HG03575 (cell line): ENCODE results near the gene PPARGC1A.

Experiments
- ATAC-seq: cut with Tn5 transposase; IDR thresholded peaks from one replicate; pipeline ENCODE4 v1.9.1; 2021; ENCODE audit not compliant: unreplicated experiment, insufficient number of reproducible peaks, low FRiP score; ENCODE audit errors: extremely low read depth

The PPARGC1A gene, protein sequence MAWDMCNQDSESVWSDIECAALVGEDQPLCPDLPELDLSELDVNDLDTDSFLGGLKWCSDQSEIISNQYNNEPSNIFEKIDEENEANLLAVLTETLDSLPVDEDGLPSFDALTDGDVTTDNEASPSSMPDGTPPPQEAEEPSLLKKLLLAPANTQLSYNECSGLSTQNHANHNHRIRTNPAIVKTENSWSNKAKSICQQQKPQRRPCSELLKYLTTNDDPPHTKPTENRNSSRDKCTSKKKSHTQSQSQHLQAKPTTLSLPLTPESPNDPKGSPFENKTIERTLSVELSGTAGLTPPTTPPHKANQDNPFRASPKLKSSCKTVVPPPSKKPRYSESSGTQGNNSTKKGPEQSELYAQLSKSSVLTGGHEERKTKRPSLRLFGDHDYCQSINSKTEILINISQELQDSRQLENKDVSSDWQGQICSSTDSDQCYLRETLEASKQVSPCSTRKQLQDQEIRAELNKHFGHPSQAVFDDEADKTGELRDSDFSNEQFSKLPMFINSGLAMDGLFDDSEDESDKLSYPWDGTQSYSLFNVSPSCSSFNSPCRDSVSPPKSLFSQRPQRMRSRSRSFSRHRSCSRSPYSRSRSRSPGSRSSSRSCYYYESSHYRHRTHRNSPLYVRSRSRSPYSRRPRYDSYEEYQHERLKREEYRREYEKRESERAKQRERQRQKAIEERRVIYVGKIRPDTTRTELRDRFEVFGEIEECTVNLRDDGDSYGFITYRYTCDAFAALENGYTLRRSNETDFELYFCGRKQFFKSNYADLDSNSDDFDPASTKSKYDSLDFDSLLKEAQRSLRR

DNA sequence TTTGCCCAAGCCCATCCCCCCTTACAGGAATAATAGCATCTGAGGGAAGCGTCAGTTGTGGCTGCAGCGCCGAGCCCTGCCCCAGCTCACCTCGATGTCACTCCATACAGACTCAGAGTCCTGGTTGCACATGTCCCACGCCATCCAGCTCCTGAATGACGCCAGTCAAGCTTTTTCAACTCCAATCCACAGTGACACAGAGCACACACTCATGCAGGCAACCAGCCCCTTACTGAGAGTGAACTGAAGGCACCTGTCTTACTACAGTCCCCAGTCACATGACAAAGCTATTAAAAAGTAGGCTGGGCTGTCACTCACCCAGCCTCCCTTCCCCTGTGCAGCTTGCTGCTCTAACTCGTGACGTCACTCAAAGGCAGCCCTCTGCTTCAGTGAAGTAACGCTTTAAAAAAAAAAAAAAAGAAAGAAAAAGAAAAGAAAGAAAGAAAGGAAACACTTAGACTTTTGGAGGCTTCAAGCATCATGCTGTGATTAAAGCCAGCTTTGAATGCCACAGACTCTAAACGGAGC is at the start of gene PPARGC1A:
Gene PPARGC1A, minus strand, starts transcription at position 234 of the 528 bp plus-strand sequence. Its CDS starts 90 bp downstream, at position 144.
- ATAC-seq = no peak

DNA sequence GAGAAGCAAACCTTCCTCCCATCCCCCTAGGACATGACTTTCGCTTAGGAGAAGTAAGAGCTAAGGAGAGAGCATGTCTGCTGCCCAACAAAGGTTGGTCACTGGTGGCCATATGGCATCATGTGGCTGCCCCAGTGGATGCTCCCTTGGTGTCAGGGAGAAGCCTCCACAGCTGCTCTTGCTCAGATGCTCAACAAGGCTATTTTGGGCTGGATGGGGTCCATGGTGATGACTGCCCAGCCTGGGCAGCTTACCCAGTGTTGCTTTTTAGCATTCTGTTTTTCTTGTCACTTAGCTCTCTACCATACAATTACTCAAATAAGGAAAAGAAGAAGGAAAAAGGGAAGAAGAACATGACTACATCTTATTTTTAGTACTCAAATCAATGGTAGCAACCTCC is 48.9 kb upstream of the PPARGC1A start:
- ATAC-seq = no peak

DNA sequence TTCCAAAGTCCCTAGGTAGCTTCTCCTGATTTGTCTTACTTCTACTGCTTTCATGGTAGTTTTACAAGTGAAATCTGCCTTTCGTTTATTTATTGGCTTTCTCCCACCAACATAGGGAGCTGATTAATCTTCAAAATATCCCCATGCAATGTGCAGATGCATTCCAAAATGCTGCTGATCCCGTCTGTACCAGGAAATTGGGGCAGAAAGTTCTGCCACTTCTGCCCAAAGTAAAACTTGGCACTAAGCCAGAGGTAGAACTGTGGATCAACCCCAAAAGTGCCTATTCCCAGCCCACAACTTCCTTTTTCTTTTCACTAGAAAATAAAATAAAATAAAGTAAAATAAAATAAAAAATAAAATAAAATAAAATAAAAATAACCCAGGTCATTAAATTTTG is 47.3 kb upstream of the PPARGC1A start:
- ATAC-seq = no peak

DNA sequence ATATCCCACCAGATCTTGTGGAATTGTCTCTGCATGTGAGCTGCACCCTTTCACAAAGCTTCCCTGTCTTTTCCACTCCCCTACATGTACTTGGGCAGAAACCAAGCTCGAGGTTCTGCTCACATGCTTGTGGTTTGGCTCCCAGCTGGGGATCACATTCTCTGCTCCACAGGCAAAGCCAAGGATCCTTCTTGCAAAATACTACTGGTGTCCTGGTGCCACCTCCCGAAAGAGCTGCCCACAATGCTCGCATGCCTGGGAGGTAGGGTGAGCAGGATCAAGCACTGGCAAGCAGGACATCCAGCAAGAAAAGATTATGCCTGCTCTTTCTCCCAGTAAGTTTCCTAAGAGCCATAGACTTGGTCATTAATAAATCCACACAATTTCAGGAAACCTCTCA is 45.1 kb upstream of the PPARGC1A start:
- no peak for ATAC-seq

DNA sequence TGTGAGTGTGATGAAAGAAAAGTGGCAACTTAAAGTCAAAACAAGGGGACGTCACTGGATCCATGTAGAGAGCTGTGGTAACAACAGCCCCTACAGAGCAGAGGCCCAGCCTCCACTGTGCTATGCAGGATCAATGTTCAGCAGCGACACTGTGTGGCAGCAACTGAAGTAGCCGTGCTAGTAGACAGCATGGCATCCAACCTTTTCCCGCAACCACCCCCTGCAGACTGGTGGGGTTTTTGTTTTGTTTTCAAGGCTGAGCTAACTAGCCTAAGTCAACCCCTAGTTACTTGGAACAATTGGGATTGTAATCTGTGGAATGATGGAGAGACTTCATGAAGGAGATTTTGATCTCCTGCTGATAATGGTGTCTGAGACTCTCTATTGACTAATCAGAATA is 44.4 kb upstream of the PPARGC1A start:
- ATAC-seq = no peak

DNA sequence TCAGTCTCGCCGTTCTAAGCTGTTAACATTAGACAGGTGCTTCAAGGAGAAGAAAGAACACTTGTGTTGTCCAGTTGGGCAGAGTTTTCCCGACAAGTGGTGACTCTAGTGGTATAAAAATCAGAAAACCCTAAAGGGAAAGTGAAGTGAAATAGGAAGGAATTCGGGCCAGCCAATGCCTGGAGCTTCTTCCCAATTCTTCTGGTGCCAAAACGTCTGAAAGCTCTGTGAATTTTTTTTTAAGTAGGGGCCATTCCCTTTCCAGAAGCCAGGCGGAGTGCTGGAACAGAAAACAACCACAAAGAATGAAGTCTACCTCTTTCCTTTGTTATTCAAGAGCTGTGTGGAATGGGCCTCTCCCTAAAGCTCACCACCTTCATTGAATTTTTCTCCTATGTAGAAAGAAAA is 43.1 kb upstream of the PPARGC1A start:
- no peak for ATAC-seq

DNA sequence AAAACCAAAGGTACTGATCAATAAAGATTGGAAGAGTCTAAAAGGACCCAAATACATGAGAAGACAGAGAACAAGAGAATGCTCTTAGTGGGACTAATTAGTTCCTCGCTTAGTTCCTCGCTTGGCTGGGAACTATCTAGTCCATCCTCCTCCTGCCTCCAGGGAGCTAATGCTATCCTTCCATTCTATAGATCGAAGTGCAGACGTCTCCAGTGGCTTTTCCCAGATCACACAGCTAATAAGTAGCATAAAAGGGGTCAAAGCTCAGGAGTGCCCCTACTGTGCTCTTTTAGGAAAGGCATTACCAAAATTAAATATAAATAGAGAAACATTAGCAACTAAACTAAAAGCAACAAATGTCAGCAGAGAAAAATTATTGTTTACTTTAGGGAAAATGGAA is 42.3 kb upstream of the PPARGC1A start:
- ATAC-seq = no peak

DNA sequence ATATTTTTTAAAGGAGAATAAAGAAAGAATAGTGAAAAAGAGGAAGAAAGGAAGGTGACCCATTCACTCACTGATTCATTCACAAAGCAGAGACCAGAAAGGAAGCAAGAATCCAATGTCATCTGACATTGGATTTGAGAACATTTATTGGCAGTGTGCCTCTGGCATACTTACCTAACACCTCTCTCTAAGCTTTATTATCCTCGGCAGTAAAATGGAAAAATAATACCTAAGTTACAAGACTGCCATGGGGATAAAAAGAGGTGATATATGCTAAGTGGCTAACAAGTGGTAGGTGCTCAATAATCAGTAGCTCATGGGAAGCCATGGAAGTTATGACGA is 41.6 kb upstream of the PPARGC1A start:
- no peak for ATAC-seq

DNA sequence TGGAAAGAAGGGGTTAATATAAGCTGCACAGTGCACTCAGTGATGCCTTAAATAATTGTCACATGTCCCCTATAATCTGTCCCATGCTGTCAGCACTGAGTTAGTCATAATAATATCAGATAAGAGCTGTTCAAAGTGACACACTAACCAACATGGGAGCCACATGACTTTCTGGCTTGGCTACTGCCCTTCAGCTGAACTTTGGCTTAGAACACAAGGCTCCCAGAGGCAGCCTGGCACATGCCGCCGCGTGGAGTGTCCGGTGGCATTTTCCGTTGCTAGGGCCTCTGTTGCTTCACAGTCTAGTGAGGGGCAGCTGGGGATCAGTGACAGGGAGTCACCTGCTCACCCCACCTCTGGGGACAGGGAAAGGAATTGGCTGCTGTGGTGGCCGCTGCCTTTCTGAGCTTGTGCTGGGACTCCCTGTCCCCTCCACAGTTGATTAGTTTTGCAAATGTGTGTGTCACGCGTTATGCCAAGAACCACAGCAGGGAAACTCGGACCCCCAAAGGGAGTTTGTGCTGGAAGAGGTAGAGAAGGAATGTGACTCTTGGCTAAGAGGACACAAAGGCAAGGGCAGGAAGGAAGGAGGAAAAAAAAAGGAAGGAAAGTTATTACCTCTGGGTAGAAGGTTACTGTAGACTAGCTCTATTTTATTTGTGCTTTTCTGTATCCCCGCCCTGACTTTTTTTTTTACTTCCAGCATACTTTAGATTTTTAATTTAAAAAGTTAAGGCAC is 41.1 kb upstream of the PPARGC1A start:
- ATAC-seq = no peak

DNA sequence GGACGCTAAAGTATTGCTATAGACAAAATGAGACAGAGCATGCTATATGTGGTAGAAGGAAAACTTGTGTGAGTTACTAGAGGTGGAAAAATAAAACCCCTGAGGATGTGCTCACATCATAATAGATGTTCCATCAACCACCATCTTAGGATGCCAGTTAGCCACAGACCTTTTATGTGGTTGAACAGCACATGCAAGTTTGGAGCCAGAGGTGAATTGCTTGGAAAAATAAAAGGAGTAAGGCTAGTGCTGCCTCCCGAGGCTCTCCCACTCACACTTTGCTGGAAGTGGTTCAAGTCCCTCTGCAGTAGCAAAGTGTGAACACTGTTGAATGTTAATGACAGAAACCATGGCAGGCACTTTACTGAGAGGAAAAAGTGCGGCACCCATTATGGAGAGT is 39.4 kb upstream of the PPARGC1A start:
- ATAC-seq = no peak

DNA sequence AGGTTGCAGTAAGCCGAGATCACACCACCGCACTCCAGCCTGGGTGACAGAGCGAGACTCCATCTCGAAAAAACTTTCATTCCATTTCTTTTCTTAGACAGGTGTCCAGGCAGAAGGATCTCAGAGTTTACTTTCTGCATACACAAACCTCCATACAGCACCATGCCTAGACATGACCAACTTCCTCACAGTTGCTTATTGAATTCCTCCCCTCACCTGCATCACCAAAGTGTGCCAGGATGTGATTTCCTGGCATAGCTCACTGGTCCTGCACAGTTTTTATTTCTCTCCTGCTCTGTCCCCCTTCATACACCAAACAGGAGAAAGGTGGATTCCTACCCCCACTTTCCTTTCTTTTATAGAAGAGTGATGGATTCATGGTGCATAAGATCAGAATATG is 34.7 kb upstream of the PPARGC1A start:
- ATAC-seq = no peak

DNA sequence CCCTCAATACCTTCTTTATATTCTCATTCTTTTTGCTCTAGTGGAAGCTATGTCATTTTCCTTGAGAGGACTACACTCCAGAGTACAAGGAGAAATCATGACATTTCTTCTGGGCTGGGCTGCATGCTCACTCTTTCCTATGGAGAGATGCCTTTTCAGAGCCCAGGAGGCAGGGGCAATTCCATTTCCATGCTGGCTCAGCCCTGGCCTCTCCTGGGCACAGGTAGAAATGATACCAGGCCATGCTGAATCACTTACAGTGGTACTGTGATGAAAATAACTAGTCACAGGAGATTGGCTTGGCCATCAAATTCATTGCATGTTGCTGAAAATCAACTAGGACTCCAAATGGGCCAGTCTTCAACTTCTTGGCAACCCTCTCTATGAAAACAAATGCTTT is 34.0 kb upstream of the PPARGC1A start:
- no peak for ATAC-seq

DNA sequence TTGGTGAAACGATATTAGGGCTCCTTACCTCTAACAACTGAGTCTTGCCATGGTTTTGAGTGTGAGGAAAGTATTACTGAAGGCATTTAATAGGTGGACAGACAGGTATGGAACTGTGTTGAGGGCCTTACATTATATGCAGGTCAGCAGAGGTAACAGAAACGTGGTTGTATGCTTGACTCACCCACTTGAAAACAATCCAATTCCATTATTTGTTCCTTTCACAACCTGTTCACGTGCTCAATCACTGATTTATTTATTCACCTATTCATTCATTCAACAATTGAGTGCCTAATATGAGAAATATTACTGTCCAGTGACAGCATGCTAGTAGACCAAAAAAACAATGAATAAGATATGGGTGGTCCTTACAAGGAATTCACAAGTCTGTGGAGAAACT is 33.3 kb upstream of the PPARGC1A start:
- no peak for ATAC-seq

DNA sequence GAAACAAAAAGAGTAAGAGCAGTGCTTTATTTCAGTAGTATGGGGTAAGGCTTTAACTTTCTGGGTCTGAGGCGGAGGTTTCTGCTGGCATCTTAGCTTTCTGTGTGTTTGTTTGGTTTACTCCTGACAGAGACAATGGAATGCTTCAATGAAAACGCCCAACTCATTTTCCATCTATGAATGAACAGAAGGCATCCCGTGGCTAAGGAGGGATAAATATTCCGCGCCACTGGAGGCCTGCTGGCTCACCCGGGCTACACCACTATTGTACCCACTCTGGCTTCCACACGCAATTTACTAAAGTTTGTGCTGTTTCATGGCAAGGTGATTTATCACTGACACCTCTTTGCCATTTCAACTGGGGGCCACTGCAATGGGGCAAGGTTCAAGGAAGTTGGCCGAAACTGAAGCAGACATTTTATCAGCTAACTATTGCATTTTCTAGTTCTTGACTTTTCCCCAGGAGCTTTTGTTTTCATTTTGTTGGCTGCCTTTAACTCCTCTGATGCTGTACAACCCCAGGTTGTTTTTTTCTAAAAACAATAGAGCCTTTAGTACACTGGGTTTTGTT is 32.8 kb upstream of the PPARGC1A start:
- no peak for ATAC-seq

DNA sequence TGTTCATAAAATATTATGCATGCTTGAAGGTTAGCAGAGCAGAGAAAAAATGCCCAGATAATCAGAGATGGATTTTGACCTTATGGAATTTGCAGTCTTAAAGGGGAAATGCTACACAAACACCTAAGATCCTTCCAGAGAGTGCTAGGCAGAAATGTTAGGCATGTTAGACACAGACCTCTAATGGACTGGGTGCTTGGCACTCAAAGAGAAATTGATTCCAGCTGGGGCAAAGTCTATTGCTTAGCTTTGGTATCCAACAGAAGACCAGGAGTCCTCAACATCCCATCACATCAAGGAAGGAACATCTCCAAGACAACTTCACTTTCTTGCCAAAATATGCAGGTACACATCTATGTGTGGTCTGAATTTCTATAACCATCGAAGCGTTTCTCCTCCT is 32.2 kb upstream of the PPARGC1A start:
- no peak for ATAC-seq

DNA sequence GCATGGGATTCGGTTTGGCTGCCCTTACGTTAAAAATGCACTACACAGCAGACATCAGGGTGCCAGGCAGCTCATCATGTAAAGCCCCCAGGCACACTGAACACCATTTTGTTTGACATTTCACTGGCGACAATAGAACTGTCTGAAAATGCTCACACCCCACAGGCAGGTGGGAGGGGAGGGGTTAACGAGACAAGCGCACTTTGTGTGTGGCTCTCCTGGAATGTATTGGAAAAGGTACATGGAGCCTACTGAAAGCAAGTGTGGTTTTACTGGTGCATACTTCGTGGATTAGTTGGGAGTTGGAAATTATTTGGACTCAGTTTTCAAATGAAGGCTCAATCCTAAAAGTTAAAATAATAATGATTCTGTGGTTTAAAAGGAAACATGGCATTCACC is 31.6 kb upstream of the PPARGC1A start:
- ATAC-seq = no peak

DNA sequence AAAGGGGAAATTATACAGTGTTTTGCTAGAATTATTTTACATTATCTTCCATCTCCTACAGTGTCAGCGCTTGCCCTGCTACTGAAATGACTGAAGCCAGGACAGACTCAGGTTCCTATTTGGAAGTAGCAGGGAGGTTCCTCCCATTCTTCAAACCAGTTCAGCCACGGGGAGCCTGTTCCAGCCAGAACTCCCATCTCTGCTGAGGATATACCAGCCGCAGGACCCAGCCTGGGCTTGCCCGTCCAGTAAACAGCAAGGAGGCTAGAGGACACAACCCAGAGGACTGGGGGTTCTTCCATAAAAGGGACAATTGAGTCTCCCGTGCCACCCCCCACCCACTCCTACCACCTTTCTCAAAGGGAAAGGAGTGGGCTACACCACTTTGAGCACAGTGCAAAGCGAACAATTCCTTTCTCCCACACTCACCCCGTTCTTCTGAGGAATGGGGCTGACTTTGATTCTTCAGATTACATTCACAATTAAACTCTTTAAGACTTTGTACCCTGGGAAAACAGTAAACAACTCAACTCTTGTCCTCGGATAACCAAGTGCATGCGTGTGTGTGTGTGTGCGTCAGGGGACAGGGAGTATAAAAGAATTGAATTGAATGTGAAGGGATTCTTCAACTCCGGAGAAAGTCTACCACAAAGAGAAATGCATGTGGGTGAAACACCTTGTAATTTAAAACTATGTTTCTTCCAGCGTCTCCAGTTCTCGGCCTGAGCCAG is 31.0 kb upstream of the PPARGC1A start:
- ATAC-seq = no peak

DNA sequence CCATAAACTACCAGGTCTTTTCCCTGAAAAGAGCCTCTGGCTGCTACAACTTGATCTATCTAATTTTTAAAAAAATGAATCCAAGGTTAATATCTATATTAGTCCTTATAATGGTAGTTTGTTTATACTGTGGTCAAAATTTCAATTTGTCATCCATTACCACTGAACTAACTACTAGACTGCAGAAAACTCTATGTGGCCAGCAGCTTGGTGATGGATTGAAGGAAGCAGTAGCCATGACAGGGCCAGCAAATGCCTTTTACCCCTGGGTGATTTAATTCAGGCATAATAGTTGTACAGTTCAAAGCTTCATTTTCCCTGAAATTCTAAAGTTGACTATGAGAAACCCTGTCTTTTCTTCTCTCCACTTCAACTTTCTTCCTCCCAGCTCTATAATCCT is 30.4 kb upstream of the PPARGC1A start:
- no peak for ATAC-seq

DNA sequence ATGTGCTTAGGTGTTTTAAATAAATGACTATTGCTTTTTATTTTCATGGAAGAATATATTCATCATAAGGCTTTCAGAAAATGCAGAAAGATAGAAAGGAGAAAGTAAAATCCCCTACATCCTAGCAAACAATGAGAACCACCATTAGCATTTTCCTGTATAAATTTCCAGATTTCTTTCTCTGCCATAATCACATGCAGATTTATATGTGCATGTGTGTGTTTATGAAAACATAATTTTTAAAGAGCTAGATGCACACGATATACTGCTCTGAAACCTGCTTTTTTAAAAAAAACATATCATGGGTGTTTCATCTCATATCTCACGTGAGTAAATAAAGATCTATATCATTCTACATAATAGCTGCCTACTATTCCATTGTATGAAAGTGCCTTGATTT is 26.4 kb upstream of the PPARGC1A start:
- ATAC-seq = no peak
